T-helper 2 cell treated with Interferon-gamma antibody and Interleukin-4, amounts not matched to agents 5 μg/mL and 100 μg/mL, for 36 hours (primary cell): Measurements from ENCODE around the gene GPRC5C.
A peak's percentile ranks its signal among the peaks of the same experiment; 100 is the strongest.

Experiments used
- DNase-seq: peaks from one replicate; pipeline ENCODE4 v3.0.0; 2021; ENCODE audit warnings: low spot score
- H3K27ac Mint-ChIP-seq: one replicate; pipeline ENCODE4 v1.8.0; 2021; ENCODE audit warnings: mild to moderate bottlenecking, mixed read lengths
- H3K27me3 Mint-ChIP-seq: one replicate; pipeline ENCODE4 v1.8.0; 2021; ENCODE audit warnings: low read depth, mixed read lengths
- H3K36me3 Mint-ChIP-seq: one replicate; pipeline ENCODE4 v1.8.0; 2021; ENCODE audit warnings: low read depth, mixed read lengths
- H3K4me1 Mint-ChIP-seq: one replicate; pipeline ENCODE4 v1.8.0; 2021; ENCODE audit warnings: low read depth, mixed read lengths
- H3K4me3 Mint-ChIP-seq: one replicate; pipeline ENCODE4 v1.8.0; 2022; ENCODE audit warnings: mild to moderate bottlenecking, moderate library complexity, mixed read lengths
- H3K9me3 Mint-ChIP-seq: one replicate; pipeline ENCODE4 v1.8.0; 2021; ENCODE audit warnings: mixed read lengths

Gene GPRC5C

DNA sequence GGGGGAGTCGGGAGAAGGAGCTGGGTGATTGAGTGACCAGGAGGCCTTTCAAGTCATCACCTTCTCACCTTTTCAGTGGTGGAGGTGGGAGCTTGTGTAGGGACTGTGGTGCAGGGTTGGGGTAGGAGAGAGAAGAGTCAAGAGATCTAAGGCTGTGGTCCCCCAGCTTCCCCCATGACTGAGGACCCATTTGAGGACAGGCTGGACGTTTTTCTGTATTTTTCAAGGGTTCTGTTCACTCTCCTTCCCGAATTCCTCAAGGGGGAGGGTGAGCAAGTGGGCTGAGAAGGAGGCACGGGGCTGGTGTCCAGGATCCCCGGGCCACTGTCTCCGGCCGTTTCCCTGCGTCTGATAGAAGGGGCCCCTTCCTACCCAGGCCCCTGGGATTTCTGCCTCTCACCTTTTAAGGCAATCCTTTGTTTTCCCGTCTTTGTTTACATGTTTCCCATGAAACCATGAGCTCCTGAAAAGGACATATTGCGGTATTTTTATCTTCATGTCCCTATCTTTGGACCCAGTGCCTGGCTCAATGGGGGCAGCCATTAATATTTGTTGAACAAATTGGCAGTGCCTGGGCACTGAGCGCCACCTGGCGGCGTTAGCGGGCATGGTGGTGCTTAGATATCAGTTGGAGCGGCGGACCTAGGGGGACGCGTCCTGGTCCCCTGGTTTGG lies 25.4 kb downstream of the GPRC5C start:
- peaks cover 31% of the 10 kb centered on the region for H3K4me1 Mint-ChIP-seq
- H3K27me3 Mint-ChIP-seq = peaks cover 12% of the 10 kb centered on the region
- H3K27ac Mint-ChIP-seq = no peak overlapping the region
- no peaks in the 10 kb centered on the region for H3K9me3 Mint-ChIP-seq
- no peak overlapping the region for H3K4me3 Mint-ChIP-seq
- no peaks in the 10 kb centered on the region for H3K36me3 Mint-ChIP-seq
- peak; percentile 61 for DNase-seq

DNA sequence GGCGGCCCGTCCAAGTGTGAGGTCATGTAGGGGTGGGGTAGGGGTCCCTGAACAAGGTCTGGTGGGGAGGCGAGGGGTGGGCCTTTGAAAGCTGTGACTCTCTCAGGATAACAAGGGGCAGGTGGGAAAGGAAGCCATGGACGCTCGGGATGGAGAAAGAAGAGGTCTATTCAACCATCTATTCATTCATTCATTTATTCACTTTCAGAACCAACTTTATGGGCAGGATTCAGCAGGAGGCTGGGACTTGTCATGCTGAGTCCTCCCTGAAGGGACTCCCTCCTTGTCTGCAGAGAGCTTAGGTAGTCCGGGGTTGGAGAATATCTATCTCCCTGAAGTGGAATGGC lies 25.9 kb downstream of the GPRC5C start:
- Mint-ChIP-seq H3K27ac (no peak overlapping the region), H3K27me3 (peaks cover 10% of the 10 kb centered on the region), H3K4me1 (peaks cover 32% of the 10 kb centered on the region), H3K36me3 (no peaks in the 10 kb centered on the region), H3K4me3 (no peak overlapping the region), H3K9me3 (no peaks in the 10 kb centered on the region)
- no peak for DNase-seq

DNA sequence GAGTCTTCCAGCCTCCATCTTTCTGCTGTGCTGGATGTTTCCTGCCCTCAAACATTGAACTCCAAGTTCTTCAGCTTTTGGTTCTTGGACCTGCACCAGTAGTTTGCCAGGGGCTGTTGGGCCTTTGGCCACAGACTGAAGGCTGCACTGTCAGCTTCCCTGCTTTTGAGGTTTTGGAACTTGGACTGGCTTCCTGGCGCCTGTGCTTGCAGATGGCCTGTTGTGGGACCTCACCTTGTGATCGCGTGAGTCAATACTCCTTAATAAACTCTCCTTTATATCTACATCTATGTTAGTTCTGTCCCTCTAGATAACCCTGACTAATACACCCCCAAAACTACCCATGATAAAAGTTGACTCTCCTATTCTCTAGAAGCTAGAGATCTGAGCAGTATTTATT lies 26.9 kb downstream of the GPRC5C start:
- H3K27me3 Mint-ChIP-seq = peaks cover 9% of the 10 kb centered on the region
- H3K36me3 Mint-ChIP-seq = no peaks in the 10 kb centered on the region
- H3K9me3 Mint-ChIP-seq = no peaks in the 10 kb centered on the region
- H3K4me3 Mint-ChIP-seq = no peak overlapping the region
- H3K27ac Mint-ChIP-seq = no peak overlapping the region
- DNase-seq = no peak
- H3K4me1 Mint-ChIP-seq = peaks cover 38% of the 10 kb centered on the region

DNA sequence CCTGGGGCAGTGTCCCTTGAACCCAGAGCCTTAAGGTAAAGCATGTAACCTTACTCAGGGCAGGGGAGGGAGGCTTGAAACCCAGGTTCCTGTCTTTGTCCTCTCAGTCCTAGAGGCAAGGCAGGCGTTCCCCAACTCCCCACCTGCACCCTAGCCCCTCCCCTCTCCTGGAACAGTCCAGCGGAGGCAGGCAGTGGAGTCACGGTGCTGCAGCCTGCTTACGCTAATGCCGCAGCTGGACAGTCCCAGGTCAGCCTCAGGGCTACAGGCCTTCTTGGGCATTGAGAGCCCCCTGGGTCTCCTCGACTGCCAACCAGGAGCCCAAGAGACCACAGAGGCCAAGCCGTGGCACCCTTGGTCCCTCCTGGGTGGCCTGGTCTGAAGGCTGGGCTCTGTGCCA lies 27.7 kb downstream of the GPRC5C start:
- peaks cover 37% of the 10 kb centered on the region for H3K4me1 Mint-ChIP-seq
- H3K27me3 Mint-ChIP-seq = peaks cover 9% of the 10 kb centered on the region
- H3K9me3 Mint-ChIP-seq = no peaks in the 10 kb centered on the region
- H3K36me3 Mint-ChIP-seq = no peaks in the 10 kb centered on the region
- no peak overlapping the region for H3K4me3 Mint-ChIP-seq
- no peak for DNase-seq
- H3K27ac Mint-ChIP-seq = no peak overlapping the region

DNA sequence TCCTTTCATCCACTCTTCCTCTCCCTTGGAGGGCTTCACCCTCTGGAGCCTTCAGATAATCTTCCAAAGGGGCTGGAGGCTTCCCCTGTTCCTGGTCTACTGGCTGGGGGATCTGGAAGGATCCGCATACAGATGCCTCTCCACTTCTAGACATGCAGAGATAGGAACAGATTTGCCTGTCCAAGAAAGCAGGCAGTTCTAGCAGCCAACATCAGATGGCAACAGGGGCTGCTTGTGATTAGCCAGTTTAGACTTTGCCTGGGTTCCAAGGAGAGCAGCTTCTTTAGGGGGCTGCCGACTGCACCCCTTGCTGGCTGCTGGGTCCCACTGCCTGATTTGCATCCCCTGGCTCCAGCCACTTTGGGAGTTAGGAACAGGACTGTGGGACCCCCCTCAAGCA lies 28.4 kb downstream of the GPRC5C start:
- Mint-ChIP-seq H3K4me3 (no peak overlapping the region), H3K27me3 (peaks cover 9% of the 10 kb centered on the region), H3K27ac (no peak overlapping the region), H3K9me3 (no peaks in the 10 kb centered on the region), H3K4me1 (peaks cover 37% of the 10 kb centered on the region), H3K36me3 (no peaks in the 10 kb centered on the region)
- no peak for DNase-seq

DNA sequence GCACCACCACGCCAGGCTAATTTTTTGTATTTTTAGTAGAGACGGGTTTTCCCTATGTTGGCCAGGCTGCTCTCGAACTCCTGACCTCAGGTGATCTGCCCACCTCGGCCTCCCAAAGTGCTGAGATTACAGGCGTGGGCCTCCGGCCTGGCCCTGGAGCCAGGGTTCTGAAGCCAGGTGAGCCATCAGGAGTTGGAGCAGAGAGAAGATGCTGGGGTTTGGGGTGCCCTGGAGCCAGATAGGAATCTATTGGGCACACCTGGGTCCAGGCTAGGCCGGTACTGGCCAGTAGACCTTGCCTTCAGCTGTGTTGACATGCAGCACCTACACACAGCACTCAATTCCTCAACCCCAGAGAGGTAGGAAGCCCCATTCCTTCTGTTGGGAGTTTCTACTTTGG lies 29.1 kb downstream of the GPRC5C start:
- no peak overlapping the region for H3K4me3 Mint-ChIP-seq
- peaks cover 9% of the 10 kb centered on the region for H3K27me3 Mint-ChIP-seq
- DNase-seq = no peak
- H3K9me3 Mint-ChIP-seq = no peaks in the 10 kb centered on the region
- no peaks in the 10 kb centered on the region for H3K36me3 Mint-ChIP-seq
- H3K27ac Mint-ChIP-seq = no peak overlapping the region
- H3K4me1 Mint-ChIP-seq = peaks cover 37% of the 10 kb centered on the region

DNA sequence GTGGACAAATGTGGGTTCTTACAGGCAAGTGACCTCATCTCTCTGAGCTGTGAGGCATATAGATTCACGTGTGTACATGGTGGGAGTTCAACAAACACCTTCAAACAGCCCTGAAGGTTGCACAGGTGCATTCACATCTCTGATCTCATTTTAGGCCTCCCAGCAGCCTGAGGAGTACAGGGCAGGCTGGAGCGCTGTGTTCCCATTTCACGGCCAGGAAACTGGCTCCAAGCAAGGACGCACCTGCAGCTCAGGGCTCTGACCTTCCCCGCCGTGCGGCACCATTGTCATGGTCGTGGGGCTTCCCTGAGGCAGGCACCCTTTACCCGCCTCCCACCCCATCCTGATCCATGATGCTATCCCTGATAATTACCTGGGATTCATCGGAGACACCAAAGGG lies 29.7 kb downstream of the GPRC5C start:
- no peak for DNase-seq
- no peak overlapping the region for H3K27ac Mint-ChIP-seq
- no peaks in the 10 kb centered on the region for H3K36me3 Mint-ChIP-seq
- H3K9me3 Mint-ChIP-seq = no peaks in the 10 kb centered on the region
- peaks cover 9% of the 10 kb centered on the region for H3K27me3 Mint-ChIP-seq
- no peak overlapping the region for H3K4me3 Mint-ChIP-seq
- H3K4me1 Mint-ChIP-seq = peaks cover 37% of the 10 kb centered on the region

DNA sequence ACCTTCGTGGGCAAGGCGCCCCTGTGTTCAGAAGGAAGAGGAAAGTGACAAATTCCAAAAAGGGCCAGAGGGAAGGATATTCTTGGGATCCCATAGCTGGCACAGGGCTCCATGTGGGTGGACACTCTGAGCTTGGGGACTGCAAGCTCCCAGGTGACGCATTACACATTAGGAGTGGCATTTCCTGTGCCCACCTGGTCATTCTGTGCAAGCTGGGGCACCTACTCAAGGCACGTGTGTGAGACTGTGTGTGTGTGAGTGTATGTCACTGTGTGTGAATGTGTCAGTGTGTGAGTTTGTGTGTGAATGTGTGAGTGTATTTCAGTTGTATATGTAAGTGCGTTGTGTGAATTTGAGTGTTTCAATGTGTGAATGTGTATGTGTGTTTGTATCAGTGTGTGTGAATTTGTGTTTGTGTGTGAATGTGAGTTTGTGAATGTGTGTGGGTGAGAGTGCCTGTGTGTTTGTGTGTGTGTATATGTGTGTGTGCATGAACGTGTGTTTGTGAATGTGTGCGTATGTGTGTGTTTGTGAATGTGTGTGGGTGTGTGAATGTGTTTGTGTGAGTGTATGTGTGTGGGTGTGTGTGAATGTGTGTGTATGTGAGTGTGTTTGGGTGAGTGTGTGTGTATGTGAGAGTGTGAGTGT lies 33.0 kb downstream of the GPRC5C start:
- H3K4me3 Mint-ChIP-seq = no peak overlapping the region
- no peak for DNase-seq
- peaks cover 9% of the 10 kb centered on the region for H3K36me3 Mint-ChIP-seq
- H3K27me3 Mint-ChIP-seq = peaks cover 2% of the 10 kb centered on the region
- no peaks in the 10 kb centered on the region for H3K9me3 Mint-ChIP-seq
- peaks cover 32% of the 10 kb centered on the region for H3K4me1 Mint-ChIP-seq
- no peak overlapping the region for H3K27ac Mint-ChIP-seq

DNA sequence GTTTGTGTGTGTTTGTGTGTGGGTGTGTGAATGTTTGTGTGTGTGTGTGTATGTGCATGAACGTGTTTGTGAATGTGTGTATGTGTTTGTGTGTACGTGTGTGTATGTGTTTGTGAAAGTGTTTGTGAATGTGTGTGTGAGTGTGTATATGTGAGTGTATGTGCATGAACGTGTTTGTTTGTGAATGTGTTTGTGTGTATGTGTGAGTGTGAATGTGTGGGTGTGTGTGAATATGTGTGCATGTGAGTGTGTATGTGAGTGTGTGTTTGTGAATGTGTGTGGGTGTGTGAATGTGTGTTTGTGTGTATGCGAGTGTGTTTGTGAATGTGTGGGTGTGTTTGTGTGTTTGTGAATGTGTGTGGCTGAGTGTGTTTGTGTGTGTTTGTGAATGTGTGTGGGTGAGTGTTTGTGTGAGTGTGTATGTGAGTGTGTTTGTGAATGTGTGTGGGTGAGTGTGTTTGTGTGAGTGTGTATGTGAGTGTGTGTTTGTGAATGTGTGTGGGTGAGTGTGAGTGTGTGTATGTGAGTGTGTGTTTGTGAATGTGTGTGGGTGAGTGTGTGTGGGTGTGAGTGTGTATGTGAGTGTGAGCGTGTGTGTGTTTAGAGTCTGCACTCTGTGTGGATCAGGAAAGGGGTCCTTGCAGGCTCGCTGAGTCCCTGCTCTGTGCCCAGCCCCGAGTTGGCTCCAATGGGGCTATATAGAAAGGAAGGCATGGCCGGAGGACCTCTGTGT lies 33.7 kb downstream of the GPRC5C start:
- Mint-ChIP-seq H3K27me3 (no peaks in the 10 kb centered on the region), H3K4me3 (no peak overlapping the region), H3K27ac (no peak overlapping the region), H3K36me3 (peaks cover 15% of the 10 kb centered on the region), H3K4me1 (peaks cover 35% of the 10 kb centered on the region), H3K9me3 (no peaks in the 10 kb centered on the region)
- DNase-seq = no peak

DNA sequence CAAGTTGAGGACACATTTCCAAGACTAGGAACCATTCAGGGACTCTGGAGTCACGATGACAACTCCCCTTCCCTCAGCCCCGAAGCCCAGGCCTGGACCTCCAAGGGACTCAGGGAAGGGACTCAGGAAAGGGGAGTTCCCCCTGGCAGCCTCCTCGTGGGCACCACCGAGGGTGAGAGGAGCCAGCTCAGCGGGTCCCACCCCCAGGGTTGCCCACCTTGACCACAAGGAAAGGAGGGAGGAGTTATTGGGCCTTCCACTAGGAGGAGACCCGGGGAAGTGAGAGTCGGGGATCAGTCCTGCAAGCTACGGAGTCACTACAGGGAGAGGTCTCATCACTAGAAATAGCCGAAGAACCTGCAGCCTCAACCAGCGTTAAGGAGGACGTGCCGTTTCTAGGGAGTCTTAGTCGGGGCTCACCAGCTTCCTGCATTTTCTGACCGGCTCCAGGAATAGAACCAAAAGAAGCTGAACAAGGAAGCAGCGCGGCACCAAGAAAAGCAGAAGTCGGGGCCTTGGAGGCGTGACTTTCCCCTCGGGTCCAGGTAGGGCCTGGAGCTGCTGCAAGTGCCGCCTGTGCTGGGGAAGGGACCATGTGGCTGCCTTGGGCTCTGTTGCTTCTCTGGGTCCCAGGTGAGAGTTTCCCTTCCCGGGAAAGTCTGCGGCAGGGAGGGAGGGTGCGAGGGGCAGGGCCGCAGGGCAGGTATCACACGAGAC lies 34.4 kb downstream of the GPRC5C start, which contains the start of gene CD300A:
Gene CD300A (plus strand): TSS at position 524 of the 717 bp plus-strand sequence. CDS start 70 bp downstream, at position 594.
- Mint-ChIP-seq H3K9me3 (no peaks in the 10 kb centered on the region), H3K36me3 (peaks cover 17% of the 10 kb centered on the region), H3K4me1 (peaks cover 37% of the 10 kb centered on the region), H3K27ac (peak within 1 kb of the TSS; percentile 90), H3K27me3 (no peaks in the 10 kb centered on the region), H3K4me3 (no peak within 1 kb of the TSS)
- peak; percentile 17 for DNase-seq

DNA sequence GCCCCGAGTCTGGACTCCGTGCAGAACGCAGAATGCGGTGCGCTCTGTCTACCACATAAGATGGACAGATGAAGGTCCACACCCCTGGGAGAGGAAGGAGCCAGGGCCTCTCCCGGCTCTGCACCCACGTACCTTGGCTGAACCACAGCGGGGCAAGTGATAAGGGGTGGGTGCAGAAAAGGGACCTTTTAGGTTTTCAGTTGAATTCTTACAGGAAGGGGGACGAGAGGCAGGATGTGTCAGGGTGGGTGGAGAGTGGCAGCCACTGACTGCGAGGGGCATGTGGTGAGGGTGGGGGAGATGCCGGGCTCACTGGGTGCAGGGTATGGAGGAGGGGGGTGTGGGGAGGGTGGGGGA lies 34.9 kb downstream of the GPRC5C start:
- H3K9me3 Mint-ChIP-seq = no peaks in the 10 kb centered on the region
- H3K27me3 Mint-ChIP-seq = no peaks in the 10 kb centered on the region
- H3K36me3 Mint-ChIP-seq = peaks cover 22% of the 10 kb centered on the region
- H3K4me3 Mint-ChIP-seq = no peak overlapping the region
- DNase-seq = peak; percentile 36
- peaks cover 37% of the 10 kb centered on the region for H3K4me1 Mint-ChIP-seq
- no peak overlapping the region for H3K27ac Mint-ChIP-seq

DNA sequence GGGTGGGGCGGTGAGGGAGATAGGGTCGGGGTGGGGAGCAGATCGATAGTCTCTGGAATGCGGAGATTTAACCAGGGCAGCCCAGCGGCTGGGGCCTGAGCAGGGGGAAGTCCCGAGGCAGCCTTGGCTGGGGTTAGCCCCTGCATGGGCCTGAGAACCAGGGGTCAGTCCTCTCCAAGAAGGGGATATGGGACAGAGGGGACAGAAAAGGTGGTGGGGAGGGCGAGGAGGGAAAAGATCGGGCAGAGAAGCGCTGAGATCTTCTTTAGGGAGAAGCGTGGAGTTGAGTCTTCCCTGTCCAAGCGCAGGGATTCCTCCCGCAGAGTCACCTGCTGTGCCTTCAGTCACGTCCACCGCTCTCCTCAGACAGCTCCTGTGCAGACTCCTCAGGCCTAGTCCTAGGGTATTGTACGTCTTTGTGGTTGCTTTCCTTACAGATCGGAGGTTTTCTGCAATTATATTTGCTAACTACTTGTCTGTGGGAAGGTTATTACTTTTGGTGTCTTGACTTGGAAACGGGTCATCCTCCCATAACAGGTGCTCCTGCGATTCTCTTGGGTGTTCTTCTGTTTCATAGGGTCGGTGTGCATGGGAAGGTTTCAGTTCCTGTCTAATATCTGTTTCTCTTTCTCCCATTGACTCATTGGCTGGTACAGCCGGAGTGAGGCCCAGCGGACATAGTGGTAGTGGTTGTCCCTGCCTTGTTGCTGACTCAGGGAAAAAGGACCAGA lies 35.5 kb downstream of the GPRC5C start:
- H3K27me3 Mint-ChIP-seq = no peaks in the 10 kb centered on the region
- H3K4me1 Mint-ChIP-seq = peaks cover 40% of the 10 kb centered on the region
- peak; percentile 18 for DNase-seq
- peaks cover 27% of the 10 kb centered on the region for H3K36me3 Mint-ChIP-seq
- peak overlapping the region; percentile 90 for H3K27ac Mint-ChIP-seq
- no peak overlapping the region for H3K4me3 Mint-ChIP-seq
- H3K9me3 Mint-ChIP-seq = no peaks in the 10 kb centered on the region

DNA sequence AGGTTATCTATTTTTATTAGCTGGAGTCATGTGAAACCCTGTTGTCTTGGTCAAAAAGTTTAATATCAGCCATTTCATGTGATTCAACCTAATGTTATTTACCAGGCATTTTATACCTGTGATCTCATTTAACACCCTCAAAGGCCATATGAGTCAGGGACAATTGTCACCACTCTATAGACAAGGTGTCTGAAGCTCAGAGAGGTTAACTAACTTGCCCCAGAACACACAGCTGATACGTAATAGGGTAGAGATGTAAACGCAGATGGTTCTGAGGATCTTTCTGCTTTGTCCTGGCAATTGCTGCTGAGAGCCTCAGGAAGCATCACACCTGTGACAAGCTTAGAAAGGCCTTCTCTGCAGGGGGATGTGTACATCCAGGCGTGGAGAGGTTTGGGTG lies 39.5 kb downstream of the GPRC5C start:
- Mint-ChIP-seq H3K36me3 (peaks cover 62% of the 10 kb centered on the region), H3K4me3 (peak overlapping the region; percentile 21), H3K27me3 (no peaks in the 10 kb centered on the region), H3K4me1 (peaks cover 42% of the 10 kb centered on the region), H3K27ac (peak overlapping the region; percentile 19), H3K9me3 (peaks cover 16% of the 10 kb centered on the region)
- no peak for DNase-seq
